PC-9 (cell line): ENCODE results near the gene ERG.

Source experiments
- CTCF ChIP-seq: fragments of 200-600 bp; sonication (generic); conservative IDR thresholded peaks from 2 replicates; pipeline ENCODE4 v1.6.1; 2017; ENCODE audit warnings: mixed run types, antibody characterized with exemption, mild to moderate bottlenecking, moderate library complexity
- EZH2 ChIP-seq: fragments of 200-600 bp; sonication (generic); IDR thresholded peaks from 2 replicates; pipeline ENCODE4 v1.8.0; 2017; ENCODE audit warnings: antibody characterized with exemption, low read depth

GRCh38 chr21:38354746-38355145 is 143.5 kb downstream of the ERG start:
- TF ChIP-seq CTCF, result no peak
- no peak for TF ChIP-seq EZH2
